ENCODE data around the gene CREB3. TPM values are rescaled to one million over a fixed set of nuclear protein-coding genes. Genes with fewer than 3 reads are reported as not detected.

CREB3 gene
- total RNA-seq, 1 experiment from 2014 or later: 22.4 TPM

GRCh38 chr9:35759795-35760194 is 27.3 kb downstream of the CREB3 start:
- ChIA-PET CTCF (no interaction called here), POLR2A (ENCODE audit: unreplicated experiment) (no interaction called here)
- intact Hi-C loops (cut with micrococcal nuclease; ENCODE audit: unreplicated experiment): no loop called here
- no peaks in the 10 kb centered on the region for H3K9me3 ChIP-seq (ENCODE audit: insufficient read depth, low read depth)
- no peaks in the 10 kb centered on the region for H4K20me1 ChIP-seq (ENCODE audit: insufficient read depth)
- TF ChIP-seq CTCF (conservative IDR thresholded peaks at IDR 0.05) (no peak), EZH2 (IDR thresholded peaks at IDR 0.05; ENCODE audit: low read depth) (no peak)
- H3K4me2 ChIP-seq: no peak overlapping the region
- no peak for DNase-seq
- H3K9me2 ChIP-seq (ENCODE audit: insufficient read depth): no peaks in the 10 kb centered on the region
- no TSS peak for BruUV-seq (replicated peaks)
- H2AFZ ChIP-seq: no peak overlapping the region
- H3K79me2 ChIP-seq (ENCODE audit: low read depth): peaks cover 38% of the 10 kb centered on the region
- H3K4me1 ChIP-seq (replicated peaks; ENCODE audit: insufficient read depth): peaks cover 17% of the 10 kb centered on the region
- no peaks in the 10 kb centered on the region for H3K36me3 ChIP-seq (ENCODE audit: low read depth)
- H3K4me3 ChIP-seq: no peak overlapping the region
- H3K27me3 ChIP-seq (ENCODE audit: insufficient read depth, low read depth): no peaks in the 10 kb centered on the region
- H3F3A ChIP-seq (ENCODE audit: insufficient read depth, low read depth): peaks cover 29% of the 10 kb centered on the region
- no peak overlapping the region for H3K27ac ChIP-seq

GRCh38 chr9:35760651-35761050 is 28.2 kb downstream of the CREB3 start:
- no peak overlapping the region for H3K4me2 ChIP-seq
- no peaks in the 10 kb centered on the region for H3K27me3 ChIP-seq (ENCODE audit: insufficient read depth, low read depth)
- no peaks in the 10 kb centered on the region for H3K9me2 ChIP-seq (ENCODE audit: insufficient read depth)
- peaks cover 26% of the 10 kb centered on the region for H3F3A ChIP-seq (ENCODE audit: insufficient read depth, low read depth)
- no TSS peak for BruUV-seq (replicated peaks)
- ChIA-PET CTCF (no interaction called here), POLR2A (ENCODE audit: unreplicated experiment) (interaction anchor here (0.6 kb wide), 1 partner anchor 12 kb away, joined by 7 read pairs; no protein-coding TSS in a partner anchor)
- no peaks in the 10 kb centered on the region for H3K9me3 ChIP-seq (ENCODE audit: insufficient read depth, low read depth)
- peaks cover 17% of the 10 kb centered on the region for H3K4me1 ChIP-seq (replicated peaks; ENCODE audit: insufficient read depth)
- peak in 1 of 2 experiments; percentile 40 for DNase-seq
- H2AFZ ChIP-seq: no peak overlapping the region
- H3K27ac ChIP-seq: no peak overlapping the region
- H3K36me3 ChIP-seq (ENCODE audit: low read depth): no peaks in the 10 kb centered on the region
- no peak overlapping the region for H3K4me3 ChIP-seq
- no peaks in the 10 kb centered on the region for H4K20me1 ChIP-seq (ENCODE audit: insufficient read depth)
- H3K79me2 ChIP-seq (ENCODE audit: low read depth): peaks cover 38% of the 10 kb centered on the region
- intact Hi-C loops (cut with micrococcal nuclease; ENCODE audit: unreplicated experiment): no loop called here
- TF ChIP-seq EZH2 (IDR thresholded peaks at IDR 0.05; ENCODE audit: low read depth): no peak
- TF ChIP-seq CTCF (conservative IDR thresholded peaks at IDR 0.05): no peak

- H3F3A ChIP-seq (ENCODE audit: insufficient read depth, low read depth): peaks cover 7% of the 10 kb centered on the region; the same call in 1 of the 2 replicates
- H3K27ac ChIP-seq: no peak overlapping the region
- H3K79me2 ChIP-seq (ENCODE audit: low read depth): peaks cover 33% of the 10 kb centered on the region
- H3K36me3 ChIP-seq (ENCODE audit: low read depth): no peaks in the 10 kb centered on the region
- H3K9me2 ChIP-seq (ENCODE audit: insufficient read depth): no peaks in the 10 kb centered on the region
- no peaks in the 10 kb centered on the region for H3K27me3 ChIP-seq (ENCODE audit: insufficient read depth, low read depth)
- intact Hi-C loops (cut with micrococcal nuclease; ENCODE audit: unreplicated experiment): no loop called here
- no peak overlapping the region for H2AFZ ChIP-seq
- no peak for TF ChIP-seq EZH2 (IDR thresholded peaks at IDR 0.05; ENCODE audit: low read depth)
- TF ChIP-seq CTCF (conservative IDR thresholded peaks at IDR 0.05): no peak
- no peaks in the 10 kb centered on the region for H4K20me1 ChIP-seq (ENCODE audit: insufficient read depth)
- H3K4me1 ChIP-seq (replicated peaks; ENCODE audit: insufficient read depth): peaks cover 11% of the 10 kb centered on the region
- no TSS peak for BruUV-seq (replicated peaks)
- H3K4me2 ChIP-seq: no peak overlapping the region
- ChIA-PET CTCF (no interaction called here), POLR2A (ENCODE audit: unreplicated experiment) (no interaction called here)
- H3K4me3 ChIP-seq: no peak overlapping the region
- DNase-seq: no peak
- H3K9me3 ChIP-seq (ENCODE audit: insufficient read depth, low read depth): no peaks in the 10 kb centered on the region
Observed at GRCh38 chr9:35763181-35763580, 30.7 kb downstream of the CREB3 start.

All from PC-9 (cell line).